ENCODE data around the gene TEX261.

The TEX261 gene

GRCh38 chr2:71006955-71007799 lies 12.5 kb upstream of the TEX261 start:
- Histone ChIP-seq H3K9me3 (ENCODE audit: control insufficient read depth in 2 of 2, low read length in 2 of 2) (no peaks in the 10 kb centered on the region), H3K36me3 (ENCODE audit: control insufficient read depth in 2 of 2, insufficient read depth in 2 of 2, low read length in 2 of 2) (no peaks in the 10 kb centered on the region), H3K4me3 (ENCODE audit: low read length in 2 of 2) (no peak overlapping the region), H3K27ac (ENCODE audit: low read length) (no peak overlapping the region), H3K4me1 (ENCODE audit: control insufficient read depth, insufficient read depth, low read length) (no peaks in the 10 kb centered on the region), H3K27me3 (ENCODE audit: control insufficient read depth in 1 of 2, insufficient read depth in 2 of 2, low read length in 2 of 2) (peaks cover 0 to 7% of the 10 kb centered on the region in 2 donors), H3K9ac (ENCODE audit: low read length in 2 of 2) (no peak overlapping the region)

DNA sequence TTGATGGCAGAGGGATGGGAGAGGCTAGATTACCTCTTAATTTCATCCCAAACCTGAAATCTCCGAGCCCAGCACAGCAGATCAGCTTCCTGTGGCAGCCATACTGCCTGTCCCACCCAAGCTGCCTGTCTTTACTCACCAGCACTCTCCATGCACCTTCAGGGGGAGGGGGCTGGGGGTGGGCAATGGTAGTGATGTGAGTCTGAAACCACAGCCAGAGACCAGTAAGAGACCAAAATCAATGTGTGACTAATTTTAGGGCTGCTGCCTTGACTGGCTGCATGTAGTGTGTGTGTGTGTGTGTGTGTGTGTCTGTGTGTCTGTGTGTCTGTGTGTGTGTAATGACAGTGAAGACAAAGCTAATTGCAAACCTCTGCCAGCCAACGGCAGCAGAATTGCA lies 11.7 kb upstream of the TEX261 start:
- H3K27me3 ChIP-seq (ENCODE audit: control insufficient read depth in 1 of 2, insufficient read depth in 2 of 2, low read length in 2 of 2) = peaks cover 0 to 7% of the 10 kb centered on the region in 2 donors
- H3K9ac ChIP-seq (ENCODE audit: low read length in 2 of 2) = no peak overlapping the region
- H3K27ac ChIP-seq (ENCODE audit: low read length) = no peak overlapping the region
- no peak overlapping the region for H3K4me3 ChIP-seq (ENCODE audit: low read length in 2 of 2)
- H3K4me1 ChIP-seq (ENCODE audit: control insufficient read depth, insufficient read depth, low read length) = no peaks in the 10 kb centered on the region
- no peaks in the 10 kb centered on the region for H3K36me3 ChIP-seq (ENCODE audit: control insufficient read depth in 2 of 2, insufficient read depth in 2 of 2, low read length in 2 of 2)
- H3K9me3 ChIP-seq (ENCODE audit: control insufficient read depth in 2 of 2, low read length in 2 of 2) = no peaks in the 10 kb centered on the region

- peaks cover 0 to 6% of the 10 kb centered on the region in 2 donors for H3K27me3 ChIP-seq (ENCODE audit: control insufficient read depth in 1 of 2, insufficient read depth in 2 of 2, low read length in 2 of 2)
- H3K4me1 ChIP-seq (ENCODE audit: control insufficient read depth, insufficient read depth, low read length) = peaks cover 4% of the 10 kb centered on the region
- H3K9me3 ChIP-seq (ENCODE audit: control insufficient read depth in 2 of 2, low read length in 2 of 2) = no peaks in the 10 kb centered on the region
- H3K4me3 ChIP-seq (ENCODE audit: low read length in 2 of 2) = no peak overlapping the region
- no peak overlapping the region for H3K27ac ChIP-seq (ENCODE audit: low read length)
- H3K9ac ChIP-seq (ENCODE audit: low read length in 2 of 2) = no peak overlapping the region
- no peaks in the 10 kb centered on the region for H3K36me3 ChIP-seq (ENCODE audit: control insufficient read depth in 2 of 2, insufficient read depth in 2 of 2, low read length in 2 of 2)
These were observed 10.9 kb upstream of the TEX261 start for GRCh38 chr2:71005271-71006202.

- Histone ChIP-seq H3K36me3 (ENCODE audit: control insufficient read depth in 2 of 2, insufficient read depth in 2 of 2, low read length in 2 of 2) (no peaks in the 10 kb centered on the region), H3K27ac (ENCODE audit: low read length) (no peak overlapping the region), H3K27me3 (ENCODE audit: control insufficient read depth in 1 of 2, insufficient read depth in 2 of 2, low read length in 2 of 2) (peaks cover 0 to 4% of the 10 kb centered on the region in 2 donors), H3K9ac (ENCODE audit: low read length in 2 of 2) (no peak overlapping the region), H3K4me1 (ENCODE audit: control insufficient read depth, insufficient read depth, low read length) (peaks cover 4% of the 10 kb centered on the region), H3K9me3 (ENCODE audit: control insufficient read depth in 2 of 2, low read length in 2 of 2) (no peaks in the 10 kb centered on the region), H3K4me3 (ENCODE audit: low read length in 2 of 2) (no peak overlapping the region)
These were observed 10.2 kb upstream of the TEX261 start for GRCh38 chr2:71004857-71005256.

- no peaks in the 10 kb centered on the region for H3K36me3 ChIP-seq (ENCODE audit: control insufficient read depth in 2 of 2, insufficient read depth in 2 of 2, low read length in 2 of 2)
- peaks cover 4% of the 10 kb centered on the region for H3K4me1 ChIP-seq (ENCODE audit: control insufficient read depth, insufficient read depth, low read length)
- H3K9ac ChIP-seq (ENCODE audit: low read length in 2 of 2) = no peak overlapping the region
- no peaks in the 10 kb centered on the region for H3K9me3 ChIP-seq (ENCODE audit: control insufficient read depth in 2 of 2, low read length in 2 of 2)
- peaks cover 0 to 4% of the 10 kb centered on the region in 2 donors for H3K27me3 ChIP-seq (ENCODE audit: control insufficient read depth in 1 of 2, insufficient read depth in 2 of 2, low read length in 2 of 2)
- H3K4me3 ChIP-seq (ENCODE audit: low read length in 2 of 2) = no peak overlapping the region
- H3K27ac ChIP-seq (ENCODE audit: low read length) = no peak overlapping the region
These were observed 9.5 kb upstream of the TEX261 start for GRCh38 chr2:71003966-71004755.

GRCh38 chr2:71003396-71003795 lies 8.7 kb upstream of the TEX261 start:
- Histone ChIP-seq H3K9me3 (ENCODE audit: control insufficient read depth in 2 of 2, low read length in 2 of 2) (no peaks in the 10 kb centered on the region), H3K36me3 (ENCODE audit: control insufficient read depth in 2 of 2, insufficient read depth in 2 of 2, low read length in 2 of 2) (no peaks in the 10 kb centered on the region), H3K4me1 (ENCODE audit: control insufficient read depth, insufficient read depth, low read length) (peaks cover 4% of the 10 kb centered on the region), H3K9ac (ENCODE audit: low read length in 2 of 2) (no peak overlapping the region), H3K27ac (ENCODE audit: low read length) (no peak overlapping the region), H3K4me3 (ENCODE audit: low read length in 2 of 2) (no peak overlapping the region), H3K27me3 (ENCODE audit: control insufficient read depth in 1 of 2, insufficient read depth in 2 of 2, low read length in 2 of 2) (peaks cover 0 to 4% of the 10 kb centered on the region in 2 donors)

GRCh38 chr2:71001981-71002570 lies 7.4 kb upstream of the TEX261 start:
- no peak overlapping the region for H3K27ac ChIP-seq (ENCODE audit: low read length)
- no peaks in the 10 kb centered on the region for H3K36me3 ChIP-seq (ENCODE audit: control insufficient read depth in 2 of 2, insufficient read depth in 2 of 2, low read length in 2 of 2)
- H3K27me3 ChIP-seq (ENCODE audit: control insufficient read depth in 1 of 2, insufficient read depth in 2 of 2, low read length in 2 of 2) = peaks cover 0 to 2% of the 10 kb centered on the region in 2 donors
- H3K4me1 ChIP-seq (ENCODE audit: control insufficient read depth, insufficient read depth, low read length) = peaks cover 4% of the 10 kb centered on the region
- H3K9me3 ChIP-seq (ENCODE audit: control insufficient read depth in 2 of 2, low read length in 2 of 2) = no peaks in the 10 kb centered on the region
- no peak overlapping the region for H3K4me3 ChIP-seq (ENCODE audit: low read length in 2 of 2)
- H3K9ac ChIP-seq (ENCODE audit: low read length in 2 of 2) = no peak overlapping the region

DNA sequence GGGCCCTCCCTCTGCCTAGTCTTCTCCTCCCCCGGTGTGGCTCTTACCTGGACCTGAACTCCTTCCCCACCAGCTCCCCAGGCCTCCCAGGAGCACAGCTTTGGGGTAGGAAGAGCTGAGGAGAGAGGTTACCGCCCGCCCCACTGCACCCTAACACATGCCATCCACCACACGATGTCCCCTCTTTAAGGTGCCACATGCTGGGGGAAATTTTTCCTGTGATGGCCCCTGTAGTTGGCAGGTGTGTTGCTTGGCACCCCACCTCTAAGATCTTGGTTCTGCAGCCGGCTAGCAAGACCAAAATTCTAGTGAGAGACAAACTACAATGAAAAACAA lies 6.9 kb upstream of the TEX261 start:
- Histone ChIP-seq H3K27me3 (ENCODE audit: control insufficient read depth in 1 of 2, insufficient read depth in 2 of 2, low read length in 2 of 2) (no peaks in the 10 kb centered on the region), H3K4me3 (ENCODE audit: low read length in 2 of 2) (peak overlapping the region in 1 of 2 donors; percentile 67), H3K27ac (ENCODE audit: low read length) (no peak overlapping the region), H3K36me3 (ENCODE audit: control insufficient read depth in 2 of 2, insufficient read depth in 2 of 2, low read length in 2 of 2) (no peaks in the 10 kb centered on the region), H3K9me3 (ENCODE audit: control insufficient read depth in 2 of 2, low read length in 2 of 2) (no peaks in the 10 kb centered on the region), H3K4me1 (ENCODE audit: control insufficient read depth, insufficient read depth, low read length) (peaks cover 4% of the 10 kb centered on the region), H3K9ac (ENCODE audit: low read length in 2 of 2) (no peak overlapping the region)

- Histone ChIP-seq H3K4me1 (ENCODE audit: control insufficient read depth, insufficient read depth, low read length) (peaks cover 4% of the 10 kb centered on the region), H3K4me3 (ENCODE audit: low read length in 2 of 2) (peak overlapping the region; percentile 44 to 67), H3K9ac (ENCODE audit: low read length in 2 of 2) (no peak overlapping the region), H3K36me3 (ENCODE audit: control insufficient read depth in 2 of 2, insufficient read depth in 2 of 2, low read length in 2 of 2) (no peaks in the 10 kb centered on the region), H3K27ac (ENCODE audit: low read length) (no peak overlapping the region), H3K27me3 (ENCODE audit: control insufficient read depth in 1 of 2, insufficient read depth in 2 of 2, low read length in 2 of 2) (no peaks in the 10 kb centered on the region), H3K9me3 (ENCODE audit: control insufficient read depth in 2 of 2, low read length in 2 of 2) (no peaks in the 10 kb centered on the region)
These were observed 6.3 kb upstream of the TEX261 start for GRCh38 chr2:71000780-71001591.
